Stimulated activated effector memory CD8-positive, alpha-beta T cell treated with anti-CD3 and anti-CD28 coated beads, Interleukin-12 subunit alpha, Interleukin-12 subunit beta, amount 100 ng/mL, for 72 hours (primary cell): ENCODE results near the gene CCDC70.
"Not testable (repeated sequence)": the region's sequence is repeated elsewhere in the genome, so short reads cannot be mapped to it uniquely, and the experiment has no call there.

Source experiments
- ATAC-seq: fragments of 150-1000 bp; cut with Tn5 transposase; 2 replicates; pipeline ENCODE4 v1.10.0; 2021
- DNase-seq, 2 donors: peaks; one replicate each; pipeline ENCODE4 v3.0.0; 2021 to 2022; ENCODE audit warnings: low spot score in 2 of 2
- H3K27ac Mint-ChIP-seq: one replicate; pipeline ENCODE4 v1.8.0; 2022; ENCODE audit warnings: mild to moderate bottlenecking, mixed read lengths
- H3K36me3 Mint-ChIP-seq: one replicate; pipeline ENCODE4 v1.8.0; 2022; ENCODE audit warnings: mild to moderate bottlenecking, mixed read lengths
- H3K4me1 Mint-ChIP-seq: one replicate; pipeline ENCODE4 v1.8.0; 2022; ENCODE audit warnings: mixed read lengths
- H3K4me3 Mint-ChIP-seq: one replicate; pipeline ENCODE4 v1.8.0; 2022; ENCODE audit warnings: mild to moderate bottlenecking, mixed read lengths
- H3K9me3 Mint-ChIP-seq: one replicate; pipeline ENCODE4 v1.8.0; 2022; ENCODE audit warnings: mixed read lengths

CCDC70 gene

DNA sequence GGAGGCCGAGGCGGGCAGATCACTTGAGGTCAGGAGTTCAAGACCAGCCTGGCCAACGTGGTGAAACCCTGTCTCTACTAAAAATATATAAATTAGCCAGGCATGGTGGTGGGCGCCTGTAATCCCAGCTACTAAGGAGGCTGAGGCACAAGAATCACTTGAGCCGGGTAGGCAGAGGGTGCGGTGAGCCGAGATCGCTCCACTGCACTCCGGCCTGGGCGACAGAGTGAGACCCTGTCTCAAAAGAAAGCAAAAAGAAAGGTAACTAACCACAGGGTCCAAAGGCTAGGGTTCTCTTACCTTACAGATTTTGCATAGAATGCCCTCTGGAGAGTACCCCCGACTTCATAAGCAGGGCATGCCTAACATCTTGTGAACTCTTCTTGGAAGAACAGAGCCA lies 37.1 kb upstream of the CCDC70 start:
- H3K36me3 Mint-ChIP-seq, DNase-seq, ATAC-seq, H3K9me3 Mint-ChIP-seq: not testable (repeated sequence)
- peak overlapping the region; percentile 24 for H3K27ac Mint-ChIP-seq
- peaks cover 79% of the 10 kb centered on the region for H3K4me1 Mint-ChIP-seq
- peak overlapping the region; percentile 39 for H3K4me3 Mint-ChIP-seq

DNA sequence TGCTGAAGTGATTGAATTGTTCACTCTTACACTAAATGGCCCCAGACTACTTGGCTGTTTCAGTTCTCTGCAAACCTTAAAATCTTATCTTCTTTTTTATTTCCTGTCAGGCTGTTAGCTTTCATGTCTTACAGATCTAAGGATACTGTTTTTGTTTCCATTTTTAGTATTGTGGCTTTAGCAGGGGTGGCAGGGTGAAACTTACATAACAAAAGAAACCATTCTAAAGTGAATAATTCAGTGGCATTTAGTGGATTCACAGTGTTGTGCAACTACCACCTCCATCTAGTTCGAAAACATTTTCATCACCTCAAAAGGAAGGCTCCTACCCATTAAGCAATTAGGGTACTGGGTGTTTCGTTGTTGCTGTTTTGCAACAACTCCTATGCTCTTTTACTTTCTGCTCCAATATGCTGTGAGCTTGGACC lies 36.6 kb upstream of the CCDC70 start:
- DNase-seq (no peak), ATAC-seq (peak; percentile 73)
- Mint-ChIP-seq H3K4me1 (peaks cover 74% of the 10 kb centered on the region), H3K36me3 (no peaks in the 10 kb centered on the region), H3K27ac (peak overlapping the region; percentile 24), H3K9me3 (no peaks in the 10 kb centered on the region), H3K4me3 (peak overlapping the region; percentile 39)

DNA sequence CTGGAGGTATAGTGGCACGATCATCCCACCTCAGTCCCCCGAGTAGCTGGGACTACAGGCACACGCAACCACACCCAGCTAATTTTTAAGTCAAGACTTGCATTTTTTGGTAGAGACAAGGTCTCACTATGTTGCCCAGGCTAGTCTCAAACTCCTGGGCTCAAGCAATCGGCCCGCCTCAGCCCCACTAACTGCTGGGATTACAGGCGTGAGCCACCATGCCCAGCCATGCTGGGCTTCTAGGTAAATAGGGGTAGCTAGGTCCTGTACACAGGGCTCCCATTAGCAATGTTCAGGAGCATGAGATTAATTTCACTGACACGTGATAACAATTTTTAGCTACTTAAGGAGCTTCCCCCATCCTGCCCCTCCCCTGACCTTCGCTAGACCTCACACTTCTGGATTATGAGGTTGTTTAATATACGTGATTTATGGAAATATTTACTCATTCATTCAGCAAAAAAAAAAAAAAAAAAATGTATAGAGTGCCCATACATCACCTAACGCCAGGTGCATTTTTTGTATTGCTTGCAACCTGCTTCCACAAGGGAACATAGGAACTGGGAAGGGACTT lies 36.0 kb upstream of the CCDC70 start:
- Mint-ChIP-seq H3K27ac (peak overlapping the region; percentile 60), H3K9me3 (no peaks in the 10 kb centered on the region), H3K4me3 (peak overlapping the region; percentile 39), H3K4me1 (peaks cover 68% of the 10 kb centered on the region), H3K36me3 (no peaks in the 10 kb centered on the region)
- no peak for DNase-seq
- ATAC-seq, result no peak

DNA sequence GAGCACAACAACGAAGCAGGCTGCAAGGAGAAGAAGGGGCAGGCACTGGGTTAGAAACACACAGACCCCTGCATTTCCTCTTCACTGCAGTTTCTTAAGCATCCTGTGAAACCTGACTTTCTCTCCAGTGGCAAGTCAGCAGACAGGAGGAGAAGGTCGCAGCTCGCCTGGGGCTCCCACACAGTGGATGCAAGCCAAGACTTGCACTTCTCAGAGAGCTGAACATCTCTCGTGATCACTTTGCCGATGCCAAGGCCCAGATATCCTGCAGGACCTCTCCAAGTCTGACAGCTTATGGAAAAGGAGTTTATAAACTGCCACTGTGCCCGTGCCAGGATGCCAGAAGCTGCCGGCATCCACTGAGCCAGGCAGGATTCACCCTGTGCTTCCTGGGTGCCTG lies 35.2 kb upstream of the CCDC70 start:
- Mint-ChIP-seq H3K4me3 (no peak overlapping the region), H3K9me3 (no peaks in the 10 kb centered on the region), H3K4me1 (peaks cover 60% of the 10 kb centered on the region), H3K36me3 (no peaks in the 10 kb centered on the region), H3K27ac (peak overlapping the region; percentile 60)
- no peak for DNase-seq
- ATAC-seq, result no peak

DNA sequence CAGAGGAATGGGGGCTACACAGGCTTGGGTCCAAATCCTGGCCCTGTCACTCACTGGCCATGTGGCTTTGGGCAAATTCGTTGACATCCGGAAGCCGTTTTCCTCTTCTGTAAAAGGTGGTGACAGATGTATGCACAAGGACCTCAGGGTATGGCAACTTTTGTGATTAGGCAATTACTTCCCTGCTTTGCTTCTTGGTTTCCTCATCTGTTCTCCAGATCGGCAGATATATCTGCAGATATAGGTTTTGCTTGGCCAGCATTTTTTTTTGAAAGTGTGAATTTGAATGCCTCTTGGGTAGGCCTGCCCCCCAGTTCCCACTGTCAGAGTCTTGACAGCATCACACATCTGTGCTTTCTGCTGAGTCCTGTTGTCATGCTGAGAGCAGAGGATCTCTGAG lies 34.5 kb upstream of the CCDC70 start:
- no peak for ATAC-seq
- no peak for DNase-seq
- Mint-ChIP-seq H3K9me3 (no peaks in the 10 kb centered on the region), H3K4me3 (no peak overlapping the region), H3K27ac (no peak overlapping the region), H3K36me3 (no peaks in the 10 kb centered on the region), H3K4me1 (peaks cover 56% of the 10 kb centered on the region)

DNA sequence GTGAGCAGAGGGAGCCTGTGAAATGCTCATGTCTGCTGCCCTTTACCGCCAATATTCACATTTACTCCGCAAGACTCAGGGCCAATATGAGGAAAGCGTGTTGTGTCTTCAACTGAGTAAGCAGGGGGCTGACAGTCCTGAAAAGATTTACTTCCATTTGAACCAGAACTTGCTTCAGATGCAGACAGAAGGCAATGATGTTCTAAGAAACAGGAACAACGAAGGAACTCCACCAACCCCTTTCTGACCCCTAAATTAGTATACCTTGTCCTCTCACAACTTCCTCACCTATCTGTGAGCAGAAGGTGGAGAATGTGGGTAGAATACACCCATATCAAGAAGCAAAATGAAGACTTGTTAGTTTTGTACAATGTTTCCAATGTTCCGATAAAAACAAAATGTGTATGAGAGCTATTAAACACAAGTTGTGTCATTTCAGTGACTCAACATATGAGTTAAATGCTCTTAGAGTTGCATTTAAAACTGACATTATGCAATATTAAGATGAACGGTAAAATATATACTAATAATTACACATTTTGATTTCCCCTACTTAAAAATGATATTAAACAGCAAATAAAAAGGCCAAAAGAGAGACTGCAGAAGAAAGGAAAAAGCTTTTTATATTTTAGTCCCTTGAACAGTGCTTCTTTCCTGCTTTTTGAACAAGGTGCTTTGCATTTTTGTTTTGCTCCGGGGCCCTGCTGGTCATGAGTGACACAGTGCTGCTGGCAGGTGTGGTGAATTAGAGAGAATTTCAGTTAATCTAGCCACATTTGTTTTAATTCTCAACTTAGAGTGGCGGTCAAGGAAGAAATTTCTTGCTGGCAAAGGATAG lies 32.8 kb upstream of the CCDC70 start:
- no peak overlapping the region for H3K4me3 Mint-ChIP-seq
- ATAC-seq (no peak), DNase-seq (no peak)
- peaks cover 56% of the 10 kb centered on the region for H3K4me1 Mint-ChIP-seq
- no peak overlapping the region for H3K27ac Mint-ChIP-seq
- H3K36me3 Mint-ChIP-seq, result no peaks in the 10 kb centered on the region
- H3K9me3 Mint-ChIP-seq, result no peaks in the 10 kb centered on the region

DNA sequence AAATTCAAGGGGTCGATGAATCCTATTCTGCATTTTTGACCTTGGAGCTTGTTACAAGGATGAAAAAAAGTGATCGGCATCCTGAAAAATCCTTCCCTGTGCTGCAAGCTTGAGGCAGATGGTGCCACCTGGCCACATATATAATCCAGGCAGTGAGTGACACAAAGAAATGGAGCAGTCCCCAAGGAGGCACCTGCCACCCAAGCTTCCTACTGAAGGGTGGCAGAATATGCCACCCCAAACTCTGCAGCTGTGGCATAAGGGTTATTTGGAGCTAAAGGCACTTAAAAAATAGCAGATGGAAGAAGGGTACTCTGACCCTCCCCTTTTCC lies 32.2 kb upstream of the CCDC70 start:
- no peak overlapping the region for H3K27ac Mint-ChIP-seq
- DNase-seq (no peak), ATAC-seq (no peak)
- no peak overlapping the region for H3K4me3 Mint-ChIP-seq
- H3K9me3 Mint-ChIP-seq, result no peaks in the 10 kb centered on the region
- H3K36me3 Mint-ChIP-seq, result no peaks in the 10 kb centered on the region
- peaks cover 50% of the 10 kb centered on the region for H3K4me1 Mint-ChIP-seq

DNA sequence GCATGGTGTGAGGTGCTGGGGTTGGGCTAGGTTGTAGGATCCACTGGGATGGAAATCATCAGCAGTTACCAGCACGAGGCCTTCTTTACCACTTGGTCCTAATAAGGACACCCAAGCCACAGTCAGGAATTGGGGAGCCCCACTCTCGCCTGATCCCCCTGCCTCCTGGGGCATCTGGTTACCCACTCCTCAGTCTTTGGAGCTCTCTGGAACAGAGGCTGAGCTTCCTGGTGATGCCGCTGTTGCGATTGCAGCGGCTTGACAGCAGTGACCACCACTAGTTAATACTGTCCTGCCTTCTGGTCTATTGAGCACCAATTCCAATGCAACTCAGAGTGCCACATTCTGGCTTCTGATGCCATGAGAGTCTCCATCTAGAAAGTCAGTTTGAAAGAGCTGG lies 30.2 kb upstream of the CCDC70 start:
- peaks cover 30% of the 10 kb centered on the region for H3K4me1 Mint-ChIP-seq
- DNase-seq, result no peak
- ATAC-seq, result no peak
- H3K36me3 Mint-ChIP-seq, result no peaks in the 10 kb centered on the region
- no peak overlapping the region for H3K4me3 Mint-ChIP-seq
- no peaks in the 10 kb centered on the region for H3K9me3 Mint-ChIP-seq
- no peak overlapping the region for H3K27ac Mint-ChIP-seq

DNA sequence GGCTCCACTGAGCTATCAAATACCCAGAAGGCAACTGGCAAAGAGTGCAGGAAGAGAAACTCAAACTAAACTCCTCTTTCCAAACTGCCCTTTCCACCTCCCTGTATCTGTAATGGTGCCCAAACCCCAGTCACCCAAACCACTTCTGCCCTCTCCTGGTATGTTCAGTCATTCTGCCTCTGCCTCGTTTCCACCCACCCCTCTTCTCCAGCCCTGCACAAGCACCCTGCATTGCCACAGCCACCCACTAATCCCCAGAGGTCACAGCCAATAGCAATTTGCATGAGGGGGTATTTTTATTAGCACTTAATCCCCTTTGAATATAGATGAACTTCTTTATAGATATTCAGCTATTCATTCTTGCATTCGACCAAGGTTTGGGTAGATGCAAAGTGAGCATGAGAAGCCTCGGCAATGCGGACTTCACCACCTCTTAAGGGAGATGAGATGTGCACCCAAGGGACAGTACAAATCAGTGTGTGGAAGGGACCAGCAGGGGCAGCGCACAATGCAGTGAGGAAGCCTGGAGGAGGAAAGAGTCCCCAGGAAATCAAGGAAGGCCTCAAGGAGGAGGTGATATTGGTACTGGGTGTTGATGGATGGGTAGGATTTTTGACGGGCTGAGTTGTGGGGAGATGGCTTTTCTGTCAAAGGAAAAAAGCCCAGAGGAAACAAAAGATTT lies 29.2 kb upstream of the CCDC70 start:
- Mint-ChIP-seq H3K4me1 (peaks cover 19% of the 10 kb centered on the region), H3K27ac (no peak overlapping the region), H3K4me3 (no peak overlapping the region), H3K36me3 (no peaks in the 10 kb centered on the region), H3K9me3 (no peaks in the 10 kb centered on the region)
- ATAC-seq, result peak; percentile 92
- DNase-seq, result no peak

DNA sequence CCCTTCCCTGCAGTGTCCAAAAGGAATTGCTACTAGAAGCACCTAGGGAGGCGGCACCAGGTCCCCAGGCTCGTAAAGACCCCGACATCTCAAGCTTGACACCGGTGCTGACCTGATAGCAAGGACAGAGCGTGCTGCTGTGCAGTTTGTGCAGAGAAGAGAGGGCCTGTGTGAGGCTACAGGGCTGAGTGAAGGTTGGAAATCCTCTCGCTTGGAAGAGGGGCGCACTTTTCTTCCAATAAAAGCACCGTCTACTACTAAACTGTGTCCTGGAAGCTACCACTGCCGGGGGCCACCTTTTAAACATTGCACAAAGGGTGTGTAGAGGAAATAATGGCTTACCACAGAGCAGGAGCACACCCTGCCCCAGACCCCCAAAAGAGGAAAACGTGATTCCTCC lies 27.8 kb upstream of the CCDC70 start:
- Mint-ChIP-seq H3K27ac (no peak overlapping the region), H3K36me3 (no peaks in the 10 kb centered on the region)

DNA sequence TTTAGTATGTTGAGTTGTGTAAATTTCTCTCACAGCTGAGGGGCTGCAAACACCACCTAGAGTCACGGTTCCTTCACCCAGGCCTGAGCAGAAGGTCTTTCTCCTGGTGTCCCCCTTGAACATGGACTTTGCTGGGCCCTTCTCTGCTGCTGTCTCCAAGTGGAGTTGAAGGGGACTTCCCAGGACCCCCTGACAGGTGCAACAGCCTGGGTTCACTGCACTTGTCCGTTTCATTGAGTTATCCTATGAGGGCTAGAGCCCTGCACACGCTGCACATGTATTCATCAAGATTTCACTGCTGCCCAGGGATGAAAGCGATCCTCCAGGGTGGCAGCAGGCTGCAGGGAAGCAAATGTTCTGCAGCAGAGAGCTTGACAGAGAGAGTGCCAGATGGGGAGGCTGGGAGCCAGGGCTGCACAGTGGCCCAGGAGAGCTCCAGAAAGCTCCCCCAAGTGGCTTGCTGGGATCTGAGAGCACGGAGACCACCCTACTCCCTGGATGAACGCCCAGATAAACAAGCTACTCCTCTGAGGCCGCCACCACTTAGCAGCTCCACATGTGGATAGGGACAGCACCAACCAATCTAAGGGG lies 27.1 kb upstream of the CCDC70 start:
- H3K4me1 Mint-ChIP-seq, result peaks cover 9% of the 10 kb centered on the region
- DNase-seq (no peak), ATAC-seq (no peak)
- H3K4me3 Mint-ChIP-seq, result no peak overlapping the region
- H3K9me3 Mint-ChIP-seq, result no peaks in the 10 kb centered on the region
- H3K36me3 Mint-ChIP-seq, result no peaks in the 10 kb centered on the region
- H3K27ac Mint-ChIP-seq, result no peak overlapping the region

More for the DNA sequence above, 27.8 kb upstream of the CCDC70 start:
- H3K4me3 Mint-ChIP-seq, result no peak overlapping the region
- no peaks in the 10 kb centered on the region for H3K9me3 Mint-ChIP-seq
- peaks cover 9% of the 10 kb centered on the region for H3K4me1 Mint-ChIP-seq
- no peak for DNase-seq
- ATAC-seq, result no peak

DNA sequence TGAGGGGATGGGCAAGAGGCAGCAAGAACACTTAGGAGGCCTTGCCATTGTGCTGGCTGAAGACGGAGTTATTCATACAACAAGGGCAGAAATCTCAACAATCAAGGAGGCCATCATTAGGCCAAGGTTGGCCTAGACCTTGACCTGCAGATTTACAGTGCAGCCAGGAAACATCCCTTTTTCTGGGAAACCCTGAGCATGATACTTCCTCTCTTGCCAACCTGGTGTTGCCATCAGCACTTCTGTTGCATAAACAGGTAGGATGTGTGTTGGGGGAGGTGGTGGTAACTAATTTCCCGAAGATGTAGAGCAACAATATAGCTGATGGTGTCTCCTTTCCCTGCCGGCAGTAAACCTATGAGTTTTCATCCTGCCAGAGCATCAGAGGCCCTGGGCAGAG lies 24.8 kb upstream of the CCDC70 start:
- Mint-ChIP-seq H3K36me3 (no peaks in the 10 kb centered on the region), H3K9me3 (no peaks in the 10 kb centered on the region), H3K4me3 (no peak overlapping the region), H3K4me1 (peaks cover 9% of the 10 kb centered on the region), H3K27ac (peak overlapping the region; percentile 2)
- ATAC-seq, result no peak
- no peak for DNase-seq

DNA sequence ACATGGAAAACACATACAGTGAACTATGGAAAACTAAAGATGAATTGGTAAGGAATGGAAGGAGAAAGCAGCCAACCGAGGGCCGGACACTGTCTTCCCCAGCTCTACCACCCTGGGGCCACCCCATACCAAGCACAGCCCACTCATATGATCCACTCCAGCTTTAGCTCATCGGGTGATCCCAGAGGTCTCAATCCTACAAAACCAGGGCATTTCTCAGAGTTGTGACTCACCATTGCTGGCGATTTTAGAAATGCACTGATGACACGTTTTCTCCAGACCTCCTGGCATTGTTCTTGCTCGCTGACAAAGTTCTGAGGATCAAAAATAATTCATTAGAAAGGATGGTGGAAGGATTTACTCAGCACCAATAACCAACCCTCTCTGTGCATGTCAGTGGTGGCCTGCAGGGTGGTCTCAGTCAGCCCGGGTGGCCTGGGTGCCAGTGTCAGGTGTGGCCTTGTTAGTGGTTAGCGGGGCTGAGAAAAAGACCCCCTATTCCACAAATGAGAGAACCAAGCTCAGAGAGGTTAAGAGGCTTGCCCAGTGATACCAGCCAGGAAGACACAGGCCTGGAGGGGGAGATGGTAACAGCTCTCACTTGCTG lies 23.4 kb upstream of the CCDC70 start:
- Mint-ChIP-seq H3K4me1 (no peaks in the 10 kb centered on the region), H3K27ac (peak overlapping the region; percentile 20), H3K9me3 (no peaks in the 10 kb centered on the region), H3K4me3 (no peak overlapping the region), H3K36me3 (no peaks in the 10 kb centered on the region)
- ATAC-seq, result peak; percentile 58
- DNase-seq, result no peak

DNA sequence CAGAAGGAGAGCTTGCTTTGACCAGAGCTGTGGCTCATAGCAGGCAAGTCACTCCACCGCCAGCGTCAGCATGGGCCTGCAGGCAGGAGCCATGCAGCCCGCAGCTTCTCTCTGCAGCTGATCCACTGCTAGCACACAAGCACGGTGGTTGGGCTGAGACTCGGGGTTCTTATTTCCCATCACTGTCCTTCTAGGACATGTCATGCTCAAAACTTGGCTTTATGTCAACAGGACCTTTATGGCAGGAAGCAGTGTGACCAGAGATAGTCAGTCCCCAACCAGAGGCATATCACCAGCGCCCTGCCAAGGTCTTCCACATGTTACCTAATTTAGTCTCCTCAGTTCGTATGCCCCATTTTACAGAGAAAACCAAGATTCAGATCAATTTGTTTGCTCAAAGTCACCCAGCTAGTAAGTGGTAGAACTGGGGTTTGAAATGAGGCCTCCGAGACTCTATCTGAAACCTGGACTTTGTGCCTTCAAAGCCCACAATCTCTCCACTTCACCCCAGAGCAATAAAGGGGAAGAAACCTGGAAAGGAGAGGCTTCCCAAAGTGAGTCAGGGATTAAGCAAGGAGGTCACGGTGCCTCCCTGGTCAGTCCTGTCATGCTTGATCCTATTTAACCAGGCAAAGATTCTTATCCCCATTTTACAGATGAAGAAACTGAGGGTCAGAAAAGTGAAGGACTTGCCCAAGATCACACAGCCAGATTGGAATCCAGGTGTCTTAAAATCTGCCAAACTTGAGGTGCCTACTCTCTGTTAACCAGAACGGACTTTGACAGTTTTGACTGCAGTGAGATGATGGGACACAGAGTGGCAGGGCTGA lies 21.8 kb upstream of the CCDC70 start:
- no peak overlapping the region for H3K4me3 Mint-ChIP-seq
- H3K27ac Mint-ChIP-seq, result no peak overlapping the region
- ATAC-seq, result no peak
- peaks cover 5% of the 10 kb centered on the region for H3K4me1 Mint-ChIP-seq
- H3K36me3 Mint-ChIP-seq, result no peaks in the 10 kb centered on the region
- DNase-seq, result no peak
- H3K9me3 Mint-ChIP-seq, result no peaks in the 10 kb centered on the region

DNA sequence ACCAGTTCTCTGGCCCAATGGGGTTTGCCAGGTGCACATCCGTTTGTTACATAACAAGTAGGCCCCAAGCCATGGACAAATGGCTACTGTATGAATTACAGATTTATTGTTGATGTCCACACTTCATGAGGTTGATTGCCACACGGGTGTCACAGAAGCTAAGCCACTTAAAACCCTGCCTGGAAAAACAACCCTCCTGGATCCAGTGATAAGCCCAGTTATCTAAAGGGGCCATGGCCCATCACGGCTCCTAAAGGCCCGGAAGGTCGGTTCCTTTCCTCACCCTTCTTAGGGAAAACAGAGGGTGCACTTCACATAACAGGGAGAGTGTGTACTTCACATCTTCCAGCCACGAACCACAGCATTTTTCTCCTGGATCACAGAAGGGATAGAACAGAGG lies 20.9 kb upstream of the CCDC70 start:
- ATAC-seq (no peak), DNase-seq (no peak)
- H3K27ac Mint-ChIP-seq, result no peak overlapping the region
- H3K36me3 Mint-ChIP-seq, result no peaks in the 10 kb centered on the region
- no peak overlapping the region for H3K4me3 Mint-ChIP-seq
- H3K4me1 Mint-ChIP-seq, result peaks cover 9% of the 10 kb centered on the region
- H3K9me3 Mint-ChIP-seq, result no peaks in the 10 kb centered on the region
